HepG2 (cell line): Measurements from ENCODE around the gene CFAP61.
"Not testable (repeated sequence)": the region's sequence is repeated elsewhere in the genome, so short reads cannot be mapped to it uniquely, and the experiment has no call there.

Experiments
- BRCA1 ChIP-seq: sonication (generic); formaldehyde crosslinking; IDR thresholded peaks from 2 replicates; pipeline ENCODE4 v1.4.0; 2020; ENCODE audit warnings: missing genetic modification reagents
- ELF3 ChIP-seq: IDR thresholded peaks from 2 replicates; pipeline ENCODE4 v1.6.1; 2016; ENCODE audit warnings: missing genetic modification reagents, missing compliant biosample characterization
- EP300 ChIP-seq, 3 experiments: sonication (generic) in 1 of 3; formaldehyde crosslinking in 1 of 3; IDR thresholded peaks; 2 replicates each; pipeline versions ENCODE4 v1.5.1 to v1.6.1; 2011 to 2020; ENCODE audit warnings: low read depth in 2 of 3, low read length in 2 of 3, borderline replicate concordance in 1 of 3, improper control_type of control experiment in 1 of 3, mild to moderate bottlenecking in 1 of 3, missing genetic modification reagents in 1 of 3, moderate library complexity in 1 of 3
- JUN ChIP-seq: sonication (generic); formaldehyde crosslinking; IDR thresholded peaks from 2 replicates; pipeline ENCODE4 v1.4.0; 2020; ENCODE audit warnings: mild to moderate bottlenecking, missing genetic modification reagents
- NR2C2 ChIP-seq: sonication (generic); formaldehyde crosslinking; IDR thresholded peaks from 2 replicates; pipeline ENCODE4 v1.4.0; 2020; ENCODE audit warnings: missing genetic modification reagents, mild to moderate bottlenecking, moderate library complexity, borderline replicate concordance
- ZNF274 ChIP-seq: sonication (generic); formaldehyde crosslinking; IDR thresholded peaks from 2 replicates; pipeline ENCODE4 v1.5.1; 2020; ENCODE audit warnings: mild to moderate bottlenecking, missing genetic modification reagents
- ZNF296 ChIP-seq: sonication (generic); formaldehyde crosslinking; conservative IDR thresholded peaks from 2 replicates; pipeline ENCODE4 v1.5.0; 2020; ENCODE audit warnings: mild to moderate bottlenecking, missing genetic modification reagents
- ZNF670 ChIP-seq: sonication (generic); formaldehyde crosslinking; IDR thresholded peaks from 2 replicates; pipeline ENCODE4 v1.8.0; 2022; ENCODE audit warnings: mild to moderate bottlenecking, missing genetic modification reagents, borderline replicate concordance
- TF ChIP-seq, protein P1 (sequence below): sonication (generic); formaldehyde crosslinking; IDR thresholded peaks from 2 replicates; pipeline ENCODE4 v1.5.0; 2020; ENCODE audit warnings: mild to moderate bottlenecking, missing genetic modification reagents, moderate library complexity

DNA sequence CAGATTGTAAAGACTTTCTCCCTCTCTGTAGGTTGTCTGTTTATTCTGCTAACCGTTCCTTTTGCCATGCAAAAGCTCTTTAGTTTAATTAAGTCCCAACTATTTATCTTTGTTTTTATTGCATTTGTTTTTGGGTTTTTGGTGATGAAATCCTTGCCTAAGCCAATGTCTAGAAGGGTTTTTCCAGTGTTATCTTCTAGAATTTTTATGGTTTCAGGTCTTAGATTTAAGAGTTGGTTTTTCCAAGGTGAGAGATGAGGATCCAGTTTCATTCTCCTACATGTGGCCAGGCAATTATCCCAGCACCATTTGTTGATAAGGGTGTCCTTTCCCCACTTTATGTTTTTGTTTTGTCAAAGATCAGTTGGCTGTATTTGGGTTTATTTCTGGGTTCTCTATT lies 70.9 kb downstream of the CFAP61 start:
- not testable (repeated sequence) for TF ChIP-seq ELF3 (CRISPR knock-in tag); ZNF296 (CRISPR knock-in tag); EP300 (IDR thresholded peaks at IDR 0.05; ENCODE audit: low read depth in 2 of 2, low read length in 2 of 2); EP300 (CRISPR knock-in tag; IDR thresholded peaks at IDR 0.05; ENCODE audit: borderline replicate concordance); ZNF670 (CRISPR knock-in tag); JUN; BRCA1 (CRISPR knock-in tag); NR2C2 (CRISPR knock-in tag); ZNF274 (CRISPR knock-in tag)
- TF ChIP-seq, protein P1, sequence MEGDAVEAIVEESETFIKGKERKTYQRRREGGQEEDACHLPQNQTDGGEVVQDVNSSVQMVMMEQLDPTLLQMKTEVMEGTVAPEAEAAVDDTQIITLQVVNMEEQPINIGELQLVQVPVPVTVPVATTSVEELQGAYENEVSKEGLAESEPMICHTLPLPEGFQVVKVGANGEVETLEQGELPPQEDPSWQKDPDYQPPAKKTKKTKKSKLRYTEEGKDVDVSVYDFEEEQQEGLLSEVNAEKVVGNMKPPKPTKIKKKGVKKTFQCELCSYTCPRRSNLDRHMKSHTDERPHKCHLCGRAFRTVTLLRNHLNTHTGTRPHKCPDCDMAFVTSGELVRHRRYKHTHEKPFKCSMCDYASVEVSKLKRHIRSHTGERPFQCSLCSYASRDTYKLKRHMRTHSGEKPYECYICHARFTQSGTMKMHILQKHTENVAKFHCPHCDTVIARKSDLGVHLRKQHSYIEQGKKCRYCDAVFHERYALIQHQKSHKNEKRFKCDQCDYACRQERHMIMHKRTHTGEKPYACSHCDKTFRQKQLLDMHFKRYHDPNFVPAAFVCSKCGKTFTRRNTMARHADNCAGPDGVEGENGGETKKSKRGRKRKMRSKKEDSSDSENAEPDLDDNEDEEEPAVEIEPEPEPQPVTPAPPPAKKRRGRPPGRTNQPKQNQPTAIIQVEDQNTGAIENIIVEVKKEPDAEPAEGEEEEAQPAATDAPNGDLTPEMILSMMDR: not testable (repeated sequence)
